IMR-90 (cell line): ENCODE data around the gene PKHD1.

Experiments
- BHLHE40 ChIP-seq: fragments of 150-350 bp; IDR thresholded peaks from 2 replicates; pipeline ENCODE4 v1.6.1; 2016; ENCODE audit warnings: mild to moderate bottlenecking, low read depth, low read length
- POLR2A ChIP-seq: IDR thresholded peaks from 2 replicates; pipeline ENCODE4 v1.6.1; 2012; ENCODE audit warnings: mild to moderate bottlenecking, low read depth, low read length
- RAD21 ChIP-seq: IDR thresholded peaks from 2 replicates; pipeline ENCODE4 v1.6.1; 2012; ENCODE audit warnings: low read length, improper control_type of control experiment
- SMC3 ChIP-seq: fragments of 150-350 bp; IDR thresholded peaks from 2 replicates; pipeline ENCODE4 v1.6.1; 2016; ENCODE audit warnings: low read depth, mild to moderate bottlenecking, antibody characterized with exemption, low read length, moderate library complexity
- TF ChIP-seq, protein P1 (sequence below): fragments of 150-350 bp; IDR thresholded peaks from 2 replicates; pipeline ENCODE4 v1.6.1; 2016; ENCODE audit warnings: low read depth, mild to moderate bottlenecking, low read length, moderate library complexity, borderline replicate concordance
- TF ChIP-seq, protein P2 (sequence below): conservative IDR thresholded peaks from 2 replicates; pipeline ENCODE4 v1.5.1; 2012; ENCODE audit warnings: mild to moderate bottlenecking, low read depth, low read length, improper control_type of control experiment
- TF ChIP-seq, protein P3 (sequence below): fragments of 150-350 bp; IDR thresholded peaks from 2 replicates; pipeline ENCODE4 v1.6.1; 2017; ENCODE audit warnings: mild to moderate bottlenecking, antibody characterized with exemption, low read length, low read depth

GRCh38 chr6:51753635-51754034, 333.8 kb downstream of the PKHD1 start:
- TF ChIP-seq POLR2A (no peak), BHLHE40 (no peak), RAD21 (no peak), SMC3 (no peak)
- TF ChIP-seq, protein P1, sequence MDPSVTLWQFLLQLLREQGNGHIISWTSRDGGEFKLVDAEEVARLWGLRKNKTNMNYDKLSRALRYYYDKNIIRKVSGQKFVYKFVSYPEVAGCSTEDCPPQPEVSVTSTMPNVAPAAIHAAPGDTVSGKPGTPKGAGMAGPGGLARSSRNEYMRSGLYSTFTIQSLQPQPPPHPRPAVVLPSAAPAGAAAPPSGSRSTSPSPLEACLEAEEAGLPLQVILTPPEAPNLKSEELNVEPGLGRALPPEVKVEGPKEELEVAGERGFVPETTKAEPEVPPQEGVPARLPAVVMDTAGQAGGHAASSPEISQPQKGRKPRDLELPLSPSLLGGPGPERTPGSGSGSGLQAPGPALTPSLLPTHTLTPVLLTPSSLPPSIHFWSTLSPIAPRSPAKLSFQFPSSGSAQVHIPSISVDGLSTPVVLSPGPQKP, result no peak
- TF ChIP-seq, protein P2, sequence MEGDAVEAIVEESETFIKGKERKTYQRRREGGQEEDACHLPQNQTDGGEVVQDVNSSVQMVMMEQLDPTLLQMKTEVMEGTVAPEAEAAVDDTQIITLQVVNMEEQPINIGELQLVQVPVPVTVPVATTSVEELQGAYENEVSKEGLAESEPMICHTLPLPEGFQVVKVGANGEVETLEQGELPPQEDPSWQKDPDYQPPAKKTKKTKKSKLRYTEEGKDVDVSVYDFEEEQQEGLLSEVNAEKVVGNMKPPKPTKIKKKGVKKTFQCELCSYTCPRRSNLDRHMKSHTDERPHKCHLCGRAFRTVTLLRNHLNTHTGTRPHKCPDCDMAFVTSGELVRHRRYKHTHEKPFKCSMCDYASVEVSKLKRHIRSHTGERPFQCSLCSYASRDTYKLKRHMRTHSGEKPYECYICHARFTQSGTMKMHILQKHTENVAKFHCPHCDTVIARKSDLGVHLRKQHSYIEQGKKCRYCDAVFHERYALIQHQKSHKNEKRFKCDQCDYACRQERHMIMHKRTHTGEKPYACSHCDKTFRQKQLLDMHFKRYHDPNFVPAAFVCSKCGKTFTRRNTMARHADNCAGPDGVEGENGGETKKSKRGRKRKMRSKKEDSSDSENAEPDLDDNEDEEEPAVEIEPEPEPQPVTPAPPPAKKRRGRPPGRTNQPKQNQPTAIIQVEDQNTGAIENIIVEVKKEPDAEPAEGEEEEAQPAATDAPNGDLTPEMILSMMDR, result no peak
- TF ChIP-seq, protein P3, sequence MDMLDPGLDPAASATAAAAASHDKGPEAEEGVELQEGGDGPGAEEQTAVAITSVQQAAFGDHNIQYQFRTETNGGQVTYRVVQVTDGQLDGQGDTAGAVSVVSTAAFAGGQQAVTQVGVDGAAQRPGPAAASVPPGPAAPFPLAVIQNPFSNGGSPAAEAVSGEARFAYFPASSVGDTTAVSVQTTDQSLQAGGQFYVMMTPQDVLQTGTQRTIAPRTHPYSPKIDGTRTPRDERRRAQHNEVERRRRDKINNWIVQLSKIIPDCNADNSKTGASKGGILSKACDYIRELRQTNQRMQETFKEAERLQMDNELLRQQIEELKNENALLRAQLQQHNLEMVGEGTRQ, result no peak
